RWPE1 (cell line): ENCODE measurements around the gene UTF1.
A peak's percentile ranks its signal among the peaks of the same experiment; 100 is the strongest.

ENCODE experiments used
- CTCF ChIA-PET: fragments of 350-600 bp; sonication (Branson Sonifier 250); formaldehyde crosslinking; extraction: SDS; loops from one replicate; lab custom pipeline; 2021; lab: Yijun Ruan, JAX
- POLR2A ChIA-PET: fragments of 400-600 bp; formaldehyde crosslinking; extraction: SDS; loops from one replicate; lab custom pipeline; 2020; ENCODE audit warnings: antibody characterized with exemption; ENCODE audit not compliant: low non-redundant PET; lab: Yijun Ruan, JAX
- DNase-seq: peaks from one replicate; pipeline ENCODE4 v3.0.0; 2012; ENCODE audit warnings: low spot score
- H3K27ac ChIP-seq: fragments of 450-650 bp; 2 replicates; pipeline ENCODE4 v1.5.1; 2017
- TF ChIP-seq, protein P1 (sequence below): fragments of 450-650 bp; conservative IDR thresholded peaks from 2 replicates; pipeline ENCODE4 v1.5.1; 2017; ENCODE audit warnings: low read depth, mild to moderate bottlenecking

UTF1 gene

DNA sequence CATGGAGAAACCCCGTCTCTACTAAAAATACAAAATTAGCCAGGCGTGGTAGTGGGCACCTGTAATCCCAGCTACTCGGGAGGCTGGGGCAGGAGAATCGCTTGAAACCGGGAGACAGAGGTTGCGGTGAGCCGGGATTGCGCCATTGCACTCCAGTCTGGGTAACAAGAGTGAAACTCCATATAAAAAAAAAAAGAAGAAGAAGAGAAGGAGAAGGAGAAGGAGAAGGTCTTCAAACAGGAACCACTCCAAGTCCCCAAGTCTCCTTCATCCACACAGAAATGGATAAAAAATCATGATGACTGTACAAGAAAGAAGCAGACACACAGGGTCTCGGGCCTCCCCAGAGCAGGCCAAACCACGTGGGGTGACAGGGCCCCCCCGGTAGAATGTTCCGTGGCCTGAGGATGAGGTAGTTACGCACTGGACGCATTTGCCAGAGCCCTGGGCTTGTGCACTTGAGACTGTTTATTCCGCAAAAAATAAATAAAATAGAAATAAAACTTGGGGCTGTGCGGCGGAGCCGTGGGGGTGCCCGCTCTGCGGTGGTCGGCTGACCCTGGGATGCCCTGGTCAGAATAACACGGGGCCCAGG is 23.4 kb downstream of the UTF1 start:
- CTCF ChIA-PET = interaction anchor here (0.6 kb wide), 1 partner anchor 112 kb away, joined by 4 read pairs; no protein-coding TSS in a partner anchor
- H3K27ac ChIP-seq = no peak overlapping the region
- DNase-seq = no peak
- TF ChIP-seq, protein P1, sequence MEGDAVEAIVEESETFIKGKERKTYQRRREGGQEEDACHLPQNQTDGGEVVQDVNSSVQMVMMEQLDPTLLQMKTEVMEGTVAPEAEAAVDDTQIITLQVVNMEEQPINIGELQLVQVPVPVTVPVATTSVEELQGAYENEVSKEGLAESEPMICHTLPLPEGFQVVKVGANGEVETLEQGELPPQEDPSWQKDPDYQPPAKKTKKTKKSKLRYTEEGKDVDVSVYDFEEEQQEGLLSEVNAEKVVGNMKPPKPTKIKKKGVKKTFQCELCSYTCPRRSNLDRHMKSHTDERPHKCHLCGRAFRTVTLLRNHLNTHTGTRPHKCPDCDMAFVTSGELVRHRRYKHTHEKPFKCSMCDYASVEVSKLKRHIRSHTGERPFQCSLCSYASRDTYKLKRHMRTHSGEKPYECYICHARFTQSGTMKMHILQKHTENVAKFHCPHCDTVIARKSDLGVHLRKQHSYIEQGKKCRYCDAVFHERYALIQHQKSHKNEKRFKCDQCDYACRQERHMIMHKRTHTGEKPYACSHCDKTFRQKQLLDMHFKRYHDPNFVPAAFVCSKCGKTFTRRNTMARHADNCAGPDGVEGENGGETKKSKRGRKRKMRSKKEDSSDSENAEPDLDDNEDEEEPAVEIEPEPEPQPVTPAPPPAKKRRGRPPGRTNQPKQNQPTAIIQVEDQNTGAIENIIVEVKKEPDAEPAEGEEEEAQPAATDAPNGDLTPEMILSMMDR = no peak
- POLR2A ChIA-PET = no interaction called here

GRCh38 chr10:133254421-133255120 is 24.6 kb downstream of the UTF1 start:
- ChIA-PET CTCF (no interaction called here), POLR2A (no interaction called here)
- no peak overlapping the region for H3K27ac ChIP-seq

GRCh38 chr10:133255323-133255722 is 25.3 kb downstream of the UTF1 start:
- no peak for DNase-seq
- H3K27ac ChIP-seq = no peak overlapping the region
- POLR2A ChIA-PET = no interaction called here
- TF ChIP-seq, protein P1 = no peak
- CTCF ChIA-PET = interaction anchor here (1.0 kb wide), 1 partner anchor 8 kb away, joined by 3 read pairs; no protein-coding TSS in a partner anchor

More at GRCh38 chr10:133254421-133255120, 24.6 kb downstream of the UTF1 start:
- DNase-seq = no peak
- TF ChIP-seq, protein P1 = no peak

DNA sequence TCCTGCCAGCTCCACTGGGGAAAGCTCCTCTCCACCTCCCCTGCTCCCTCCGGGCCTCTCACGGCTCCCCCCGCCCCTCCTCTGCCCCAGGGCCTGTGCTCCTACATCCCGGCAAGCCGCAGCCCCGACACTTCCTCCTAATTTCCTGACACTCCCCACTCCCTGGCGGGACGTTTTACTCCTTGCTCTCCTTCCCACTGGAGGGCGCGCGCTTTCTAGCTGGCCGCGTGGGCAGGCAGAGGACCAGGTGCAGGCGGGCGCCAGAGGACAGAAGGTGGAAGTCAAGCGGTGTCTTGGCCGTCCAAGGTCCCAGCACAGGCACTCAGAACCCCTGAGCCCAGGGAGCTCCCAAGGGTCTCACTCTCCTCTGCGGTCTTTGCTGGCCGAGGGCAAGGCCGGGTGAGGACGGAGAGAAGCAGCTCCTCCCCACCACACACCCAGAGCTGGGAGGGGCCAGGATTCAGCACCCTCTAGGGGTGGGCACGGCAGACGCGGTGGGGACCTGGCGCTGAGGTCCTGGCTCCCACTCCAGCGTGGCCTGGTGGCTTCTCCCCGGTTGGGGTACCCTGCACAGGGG is 27.6 kb downstream of the UTF1 start:
- CTCF ChIA-PET = interaction anchor here (0.6 to 1.5 kb wide), 3 partner anchors 18 to 571 kb away, joined by 3 to 6 read pairs (median 3); no protein-coding TSS in a partner anchor
- TF ChIP-seq, protein P1 = peak; percentile 62
- POLR2A ChIA-PET = interaction anchor here (0.8 to 1.0 kb wide), 2 partner anchors 12 to 21 kb away, joined by 3 read pairs; no protein-coding TSS in a partner anchor
- DNase-seq = no peak
- peak overlapping the region; percentile 93 for H3K27ac ChIP-seq

- TF ChIP-seq, protein P1 = no peak
- no peak for DNase-seq
- POLR2A ChIA-PET = interaction anchor here (0.8 to 1.0 kb wide), 2 partner anchors 13 to 21 kb away, joined by 3 read pairs; no protein-coding TSS in a partner anchor
- CTCF ChIA-PET = interaction anchor here (1.4 to 1.5 kb wide), 2 partner anchors 17 to 20 kb away, joined by 5 to 6 read pairs; no protein-coding TSS in a partner anchor
- peak overlapping the region; percentile 93 for H3K27ac ChIP-seq
Measured at GRCh38 chr10:133258066-133258817, 28.2 kb downstream of the UTF1 start.
